ENCODE measurements around the gene ENKD1. TPM values are rescaled to one million over a fixed set of nuclear protein-coding genes. Genes with fewer than 3 reads are reported as not detected.

ENKD1 gene
- total RNA-seq, 1 donor from 2014 or later, result 15.5 TPM

DNA sequence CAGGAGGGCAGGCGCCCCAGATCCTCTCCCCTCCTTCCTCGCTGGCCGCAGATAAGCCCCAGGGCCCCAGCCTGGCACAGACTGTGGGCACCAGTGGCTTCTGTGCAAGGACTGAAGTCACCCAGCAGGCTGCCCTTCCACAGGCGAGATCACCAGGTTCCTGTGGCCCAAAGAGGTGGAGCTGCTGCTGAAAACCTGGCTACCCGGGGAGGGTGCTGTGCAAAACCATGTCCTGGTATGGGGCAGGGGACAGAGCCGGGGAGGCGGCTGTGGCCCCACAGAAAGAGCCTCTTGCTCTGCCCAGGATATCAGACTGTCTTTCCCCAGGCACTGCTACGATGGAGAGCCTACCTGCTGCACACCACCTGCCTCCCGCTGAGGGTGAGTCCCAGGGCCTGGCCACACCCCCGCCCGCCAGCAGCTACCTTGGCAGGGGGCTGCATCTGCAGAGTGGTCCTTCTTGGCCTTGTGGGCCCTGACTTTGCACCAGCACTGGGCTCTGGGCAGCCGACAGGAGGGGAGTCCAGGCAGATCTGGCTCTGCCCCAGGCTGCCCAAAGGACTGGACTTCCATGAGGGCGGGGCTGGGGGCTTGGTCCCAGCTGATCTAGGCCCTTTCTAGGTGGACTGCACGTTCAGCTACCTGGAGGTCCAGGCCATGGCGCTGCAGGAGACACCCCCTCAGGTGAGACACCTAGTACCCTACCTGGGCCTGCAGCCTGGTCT is 21.0 kb downstream of the ENKD1 start:
- Histone ChIP-seq H3K27me3 (ENCODE audit: control insufficient read depth, insufficient read depth, low read length) (peaks cover 34% of the 10 kb centered on the region), H3K36me3 (ENCODE audit: control insufficient read depth, insufficient read depth, low read length) (no peaks in the 10 kb centered on the region), H3K4me3 (ENCODE audit: low read depth, low read length) (no peak overlapping the region)
- DNase-seq (ENCODE audit: low read depth), result no peak
- FAIRE-seq, result no peak
- TF ChIP-seq, protein P1, sequence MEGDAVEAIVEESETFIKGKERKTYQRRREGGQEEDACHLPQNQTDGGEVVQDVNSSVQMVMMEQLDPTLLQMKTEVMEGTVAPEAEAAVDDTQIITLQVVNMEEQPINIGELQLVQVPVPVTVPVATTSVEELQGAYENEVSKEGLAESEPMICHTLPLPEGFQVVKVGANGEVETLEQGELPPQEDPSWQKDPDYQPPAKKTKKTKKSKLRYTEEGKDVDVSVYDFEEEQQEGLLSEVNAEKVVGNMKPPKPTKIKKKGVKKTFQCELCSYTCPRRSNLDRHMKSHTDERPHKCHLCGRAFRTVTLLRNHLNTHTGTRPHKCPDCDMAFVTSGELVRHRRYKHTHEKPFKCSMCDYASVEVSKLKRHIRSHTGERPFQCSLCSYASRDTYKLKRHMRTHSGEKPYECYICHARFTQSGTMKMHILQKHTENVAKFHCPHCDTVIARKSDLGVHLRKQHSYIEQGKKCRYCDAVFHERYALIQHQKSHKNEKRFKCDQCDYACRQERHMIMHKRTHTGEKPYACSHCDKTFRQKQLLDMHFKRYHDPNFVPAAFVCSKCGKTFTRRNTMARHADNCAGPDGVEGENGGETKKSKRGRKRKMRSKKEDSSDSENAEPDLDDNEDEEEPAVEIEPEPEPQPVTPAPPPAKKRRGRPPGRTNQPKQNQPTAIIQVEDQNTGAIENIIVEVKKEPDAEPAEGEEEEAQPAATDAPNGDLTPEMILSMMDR (IDR thresholded peaks at IDR 0.05; ENCODE audit: insufficient read depth, low read length, severe bottlenecking), result no peak

DNA sequence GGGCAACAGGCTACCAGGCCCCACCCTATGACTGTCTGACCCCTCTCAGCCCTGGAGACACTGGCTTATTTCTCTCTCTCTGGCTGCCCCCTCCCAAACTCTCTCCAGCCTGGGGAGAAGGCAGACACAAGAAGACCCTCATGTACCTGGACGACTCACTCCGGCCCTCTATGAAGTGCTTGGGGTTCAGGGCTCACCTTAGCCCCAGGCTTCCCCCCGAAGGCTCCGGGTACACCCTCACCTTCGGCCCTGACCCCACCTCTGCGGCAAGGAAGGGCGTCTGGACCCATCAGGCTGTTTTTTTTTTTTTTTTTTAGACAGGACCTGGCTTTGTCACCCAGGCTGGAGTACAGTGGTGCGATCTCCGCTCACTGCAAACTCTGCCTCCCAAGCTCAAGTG is 22.5 kb downstream of the ENKD1 start:
- H3K36me3 ChIP-seq (ENCODE audit: control insufficient read depth, insufficient read depth, low read length), result no peaks in the 10 kb centered on the region
- DNase-seq (ENCODE audit: low read depth) (no peak), FAIRE-seq (no peak)
- H3K4me3 ChIP-seq (ENCODE audit: low read depth, low read length), result no peak overlapping the region
- H3K27me3 ChIP-seq (ENCODE audit: control insufficient read depth, insufficient read depth, low read length), result peaks cover 21% of the 10 kb centered on the region
- TF ChIP-seq, protein P1 (IDR thresholded peaks at IDR 0.05; ENCODE audit: insufficient read depth, low read length, severe bottlenecking), result no peak

- peaks cover 13% of the 10 kb centered on the region for H3K27me3 ChIP-seq (ENCODE audit: control insufficient read depth, insufficient read depth, low read length)
- TF ChIP-seq, protein P1 (IDR thresholded peaks at IDR 0.05; ENCODE audit: insufficient read depth, low read length, severe bottlenecking), result no peak
- DNase-seq (ENCODE audit: low read depth) (peak; percentile 70), FAIRE-seq (peak; percentile 96)
- no peak overlapping the region for H3K4me3 ChIP-seq (ENCODE audit: low read depth, low read length)
- peaks cover 3% of the 10 kb centered on the region for H3K36me3 ChIP-seq (ENCODE audit: control insufficient read depth, insufficient read depth, low read length)
Measured at GRCh38 chr16:67641779-67642708, 24.5 kb downstream of the ENKD1 start.

GRCh38 chr16:67637625-67638024 is 28.9 kb downstream of the ENKD1 start:
- DNase-seq (ENCODE audit: low read depth), result no peak
- TF ChIP-seq, protein P1 (IDR thresholded peaks at IDR 0.05; ENCODE audit: insufficient read depth, low read length, severe bottlenecking), result no peak
- no peak overlapping the region for H3K4me3 ChIP-seq (ENCODE audit: low read depth, low read length)
- H3K36me3 ChIP-seq (ENCODE audit: control insufficient read depth, insufficient read depth, low read length), result peaks cover 11% of the 10 kb centered on the region
- no peaks in the 10 kb centered on the region for H3K27me3 ChIP-seq (ENCODE audit: control insufficient read depth, insufficient read depth, low read length)
- no peak for FAIRE-seq

DNA sequence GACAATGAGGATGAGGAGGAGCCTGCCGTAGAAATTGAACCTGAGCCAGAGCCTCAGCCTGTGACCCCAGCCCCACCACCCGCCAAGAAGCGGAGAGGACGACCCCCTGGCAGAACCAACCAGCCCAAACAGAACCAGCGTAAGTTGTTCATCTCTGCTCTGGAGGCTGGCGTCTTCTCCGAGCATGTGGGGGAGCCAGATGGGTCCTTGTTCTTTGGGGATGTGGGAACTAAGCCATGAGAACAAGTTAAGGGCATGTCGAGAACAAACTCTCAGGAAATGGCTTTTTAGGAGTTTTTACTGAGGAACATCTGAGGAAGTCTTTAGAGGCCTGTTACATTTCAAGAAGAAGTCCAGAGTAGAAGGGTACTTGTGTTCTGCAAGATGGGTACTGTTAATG is 29.8 kb downstream of the ENKD1 start:
- H3K4me3 ChIP-seq (ENCODE audit: low read depth, low read length), result no peak overlapping the region
- H3K27me3 ChIP-seq (ENCODE audit: control insufficient read depth, insufficient read depth, low read length), result no peaks in the 10 kb centered on the region
- FAIRE-seq (no peak), DNase-seq (ENCODE audit: low read depth) (no peak)
- H3K36me3 ChIP-seq (ENCODE audit: control insufficient read depth, insufficient read depth, low read length), result peaks cover 11% of the 10 kb centered on the region
- TF ChIP-seq, protein P1 (IDR thresholded peaks at IDR 0.05; ENCODE audit: insufficient read depth, low read length, severe bottlenecking), result no peak
